CD14-positive monocyte (primary cell): Measurements from ENCODE around the gene FKBP5. TPM values are rescaled to one million over a fixed set of nuclear protein-coding genes. Genes with fewer than 3 reads are reported as not detected.

Source experiments
- DNase-seq, 3 donors: peaks; one replicate each; pipeline ENCODE4 v3.0.0-alpha.2; 2011 to 2022
- H2AFZ ChIP-seq: 2 replicates; pipeline ENCODE4 v1.6.0; 2012; ENCODE audit warnings: mild to moderate bottlenecking, low read depth, low read length, inconsistent platforms; ENCODE audit not compliant: insufficient read depth, poor library complexity, severe bottlenecking
- H3K27ac ChIP-seq, 2 donors: 1 replicate in 1 of 2; 2 replicates in 1 of 2; pipeline ENCODE4 v1.5.1; 2012 to 2013; ENCODE audit warnings: low read length in 2 of 2, control low read depth in 1 of 2, inconsistent platforms in 1 of 2, low read depth in 1 of 2, mild to moderate bottlenecking in 1 of 2
- H3K27me3 ChIP-seq, 2 donors: one replicate each; pipeline versions ENCODE4 v1.6.0 to v1.6.1; 2011 to 2013; ENCODE audit warnings: low read length in 2 of 2; ENCODE audit not compliant: control insufficient read depth in 2 of 2, insufficient read depth in 2 of 2
- H3K36me3 ChIP-seq, 2 donors: replicated peaks in 1 of 2; 1 replicate in 1 of 2; 2 replicates in 1 of 2; pipeline versions ENCODE4 v1.5.1 to v1.6.1; 2012 to 2013; ENCODE audit warnings: low read length in 2 of 2, control low read depth in 1 of 2, inconsistent platforms in 1 of 2, mild to moderate bottlenecking in 1 of 2; ENCODE audit not compliant: insufficient read depth in 2 of 2, control insufficient read depth in 1 of 2
- H3K4me1 ChIP-seq, 2 donors: 1 replicate in 1 of 2; 2 replicates in 1 of 2; pipeline versions ENCODE4 v1.5.1 to v1.6.1; 2012 to 2013; ENCODE audit warnings: low read length in 2 of 2, control low read depth in 1 of 2, inconsistent platforms in 1 of 2, mild to moderate bottlenecking in 1 of 2, moderate library complexity in 1 of 2; ENCODE audit not compliant: insufficient read depth in 2 of 2, control insufficient read depth in 1 of 2
- H3K4me2 ChIP-seq: replicated peaks from 2 replicates; pipeline ENCODE3; 2012; ENCODE audit warnings: low read length, moderate library complexity, mild to moderate bottlenecking; ENCODE audit not compliant: poor library complexity, severe bottlenecking; ENCODE audit errors: extremely low read depth
- H3K4me3 ChIP-seq, 3 experiments: fragments of 200-600 bp in 1 of 3; sonication (generic) in 1 of 3; replicated peaks in 1 of 3; 1 replicate in 2 of 3; 2 replicates in 1 of 3; pipeline ENCODE4 v1.5.1; 2011 to 2013; ENCODE audit warnings: low read length in 3 of 3, mild to moderate bottlenecking in 3 of 3, control low read depth in 2 of 3, low read depth in 2 of 3, inconsistent platforms in 1 of 3, moderate library complexity in 1 of 3
- H3K79me2 ChIP-seq: 2 replicates; pipeline ENCODE4 v1.6.0; 2012; ENCODE audit warnings: mild to moderate bottlenecking, control low read depth, inconsistent platforms, low read length, moderate library complexity; ENCODE audit not compliant: insufficient read depth
- H3K9ac ChIP-seq: 2 replicates; pipeline ENCODE4 v1.6.0; 2017; ENCODE audit warnings: low read length, mild to moderate bottlenecking; ENCODE audit not compliant: insufficient read depth, poor library complexity, severe bottlenecking
- H3K9me3 ChIP-seq, 2 donors: replicated peaks in 1 of 2; 1 replicate in 1 of 2; 2 replicates in 1 of 2; pipeline versions ENCODE4 v1.5.1 to v1.6.1; 2012 to 2013; ENCODE audit warnings: low read length in 2 of 2, control low read depth in 1 of 2; ENCODE audit not compliant: control insufficient read depth in 1 of 2, insufficient read depth in 1 of 2
- H4K20me1 ChIP-seq: 2 replicates; pipeline ENCODE4 v1.6.0; 2012; ENCODE audit warnings: mild to moderate bottlenecking, low read length, control low read depth, moderate library complexity; ENCODE audit not compliant: insufficient read depth
- H3K27ac Mint-ChIP-seq, 7 donors: one replicate each; pipeline ENCODE4 v1.8.0; 2020; ENCODE audit warnings: mild to moderate bottlenecking in 7 of 7, mixed read lengths in 7 of 7, moderate library complexity in 6 of 7, inconsistent platforms in 2 of 7
- H3K27me3 Mint-ChIP-seq, 3 donors: one replicate each; pipeline ENCODE4 v1.8.0; 2021 to 2022; ENCODE audit warnings: low read depth in 3 of 3, mild to moderate bottlenecking in 3 of 3, mixed read lengths in 3 of 3, moderate library complexity in 3 of 3, inconsistent platforms in 1 of 3
- H3K36me3 Mint-ChIP-seq, 2 donors: one replicate each; pipeline ENCODE4 v1.8.0; 2020; ENCODE audit warnings: mixed read lengths in 2 of 2, inconsistent platforms in 1 of 2, mild to moderate bottlenecking in 1 of 2
- H3K4me1 Mint-ChIP-seq: one replicate; pipeline ENCODE4 v1.8.0; 2020; ENCODE audit warnings: mild to moderate bottlenecking, mixed read lengths
- H3K4me3 Mint-ChIP-seq, 2 donors: one replicate each; pipeline ENCODE4 v1.8.0; 2020; ENCODE audit warnings: mild to moderate bottlenecking in 2 of 2, mixed read lengths in 2 of 2, moderate library complexity in 1 of 2
- H3K9me3 Mint-ChIP-seq, 7 donors: one replicate each; pipeline ENCODE4 v1.8.0; 2020 to 2022; ENCODE audit warnings: mixed read lengths in 7 of 7, mild to moderate bottlenecking in 6 of 7, moderate library complexity in 6 of 7, inconsistent platforms in 2 of 7
- CTCF ChIP-seq: fragments of 200-600 bp; IDR thresholded peaks from one replicate; pipeline ENCODE4 v1.8.0; 2022; ENCODE audit warnings: antibody characterized with exemption, mild to moderate bottlenecking
- WGBS: methylation state at CpG from one replicate; pipeline ENCODE4 v1.1.5; 2013; ENCODE audit warnings: missing lambda C conversion rate; ENCODE audit not compliant: insufficient coverage; 5-methylcytosine and 5-hydroxymethylcytosine counted together
- intact Hi-C, 2 donors: fragments of 100-400 bp; cut with micrococcal nuclease; formaldehyde crosslinking; loops; one replicate each; pipeline versions ENCODE4 v1.15.0 to v1.15.1; 2023
- polyA plus RNA-seq, 3 donors: library from polyadenylated mRNA; depleted of rRNA in 1 of 3; unstranded in 2 of 3; stranded (reverse) in 1 of 3; fragments of 300-500 nt in 2 of 3; fragments of >200 nt in 1 of 3; fragmentation: Illumina TruSeq in 2 of 3; gene quantifications; 1 replicate in 2 of 3; 2 replicates in 1 of 3; pipeline ENCODE4 v1.2.3, GENCODE V29; 2012 to 2021

Gene FKBP5
- polyA plus RNA-seq, 3 donors, result 20.2 to 58.5 (median 56.9) TPM

- H3K79me2 ChIP-seq, result peaks cover 3% of the 10 kb centered on the region
- Mint-ChIP-seq H3K27me3 (peaks cover 0 to 5% (median 1%) of the 10 kb centered on the region in 3 donors), H3K4me3 (no peak overlapping the region), H3K27ac (peak overlapping the region in 1 of 7 donors; percentile 18), H3K9me3 (no peaks in the 10 kb centered on the region), H3K36me3 (peaks cover 0 to 4% of the 10 kb centered on the region in 2 donors), H3K4me1 (peaks cover 56% of the 10 kb centered on the region)
- no peak overlapping the region for H2AFZ ChIP-seq
- H3K4me1 ChIP-seq, result peaks cover 48 to 54% of the 10 kb centered on the region in 2 donors
- H3K27me3 ChIP-seq, result no peaks in the 10 kb centered on the region
- no peak overlapping the region for H3K4me2 ChIP-seq
- no peaks in the 10 kb centered on the region for H3K9me3 ChIP-seq
- H3K36me3 ChIP-seq, result no peaks in the 10 kb centered on the region
- H4K20me1 ChIP-seq, result no peaks in the 10 kb centered on the region
- no peak overlapping the region for H3K27ac ChIP-seq
- WGBS, result no CpG with 5 or more reads among the region's 2 CpGs
- H3K4me3 ChIP-seq, result no peak overlapping the region
- H3K9ac ChIP-seq, result no peak overlapping the region
- no peak for TF ChIP-seq CTCF
- no peak for DNase-seq
- intact Hi-C loops, result no loop called here
These were observed 28.1 kb upstream of the FKBP5 start for GRCh38 chr6:35716798-35717197.

- H3K4me2 ChIP-seq, result no peak overlapping the region
- no peak overlapping the region for H3K9ac ChIP-seq
- H4K20me1 ChIP-seq, result no peaks in the 10 kb centered on the region
- no peak overlapping the region for H3K27ac ChIP-seq
- H2AFZ ChIP-seq, result peak overlapping the region; percentile 1
- WGBS, result 83% methylated on average over 4 of the region's 7 CpGs
- DNase-seq, result no peak
- intact Hi-C loops, result no loop called here
- peaks cover 0 to 7% of the 10 kb centered on the region in 2 donors for H3K36me3 Mint-ChIP-seq
- H3K9me3 ChIP-seq, result no peaks in the 10 kb centered on the region
- H3K4me1 ChIP-seq, result peaks cover 12 to 18% of the 10 kb centered on the region in 2 donors
- no peak for TF ChIP-seq CTCF
- H3K36me3 ChIP-seq, result no peaks in the 10 kb centered on the region
- H3K4me3 Mint-ChIP-seq, result no peak overlapping the region
- no peaks in the 10 kb centered on the region for H3K27me3 ChIP-seq
- no peak overlapping the region for H3K4me3 ChIP-seq
- H3K4me1 Mint-ChIP-seq, result peaks cover 23% of the 10 kb centered on the region
- peaks cover 0 to 2% (median 0%) of the 10 kb centered on the region in 7 donors for H3K9me3 Mint-ChIP-seq
- H3K79me2 ChIP-seq, result no peaks in the 10 kb centered on the region
- H3K27me3 Mint-ChIP-seq, result peaks cover 0 to 2% (median 1%) of the 10 kb centered on the region in 3 donors
- H3K27ac Mint-ChIP-seq, result peak overlapping the region in 1 of 7 donors; percentile 66
These were observed 24.5 kb upstream of the FKBP5 start for GRCh38 chr6:35713006-35713767.
